Naive thymus-derived CD4-positive, alpha-beta T cell (primary cell): Measurements from ENCODE around the gene VWA5B2. TPM values are rescaled to one million over a fixed set of nuclear protein-coding genes. Genes with fewer than 3 reads are reported as not detected.

ENCODE experiments used
- ATAC-seq: fragments of 150-1000 bp; cut with Tn5 transposase; 2 replicates; pipeline ENCODE4 v1.10.0; 2021; ENCODE audit warnings: mild to moderate bottlenecking, moderate library complexity
- CTCF ChIA-PET: fragments of 350-600 bp; sonication (Branson Sonifier 250); formaldehyde crosslinking; loops from one replicate; lab custom pipeline; 2021; ENCODE audit warnings: antibody characterized with exemption; lab: Charles Lee
- POLR2A ChIA-PET: fragments of 350-600 bp; sonication (Branson Sonifier 250); formaldehyde crosslinking; loops from one replicate; lab custom pipeline; 2021; ENCODE audit warnings: antibody characterized with exemption, inconsistent platforms; lab: Charles Lee
- DNase-seq, 9 donors: peaks; one replicate each; pipeline versions ENCODE4 v3.0.0 to v3.0.0-alpha.2; 2020 to 2022; ENCODE audit warnings: mixed read lengths in 1 of 9
- H3K27ac ChIP-seq: one replicate; pipeline ENCODE4 v1.7.0; 2013; ENCODE audit warnings: mild to moderate bottlenecking, low read depth, low read length, moderate library complexity
- H3K27me3 ChIP-seq, 2 donors: one replicate each; pipeline ENCODE4 v1.7.0; 2013; ENCODE audit warnings: low read length in 2 of 2, mild to moderate bottlenecking in 2 of 2, moderate library complexity in 2 of 2; ENCODE audit not compliant: control insufficient read depth in 2 of 2, insufficient read depth in 2 of 2
- H3K36me3 ChIP-seq, 3 experiments: 1 replicate in 2 of 3; 2 replicates in 1 of 3; pipeline ENCODE4 v1.7.0; 2013; ENCODE audit warnings: low read length in 3 of 3, mild to moderate bottlenecking in 3 of 3, moderate library complexity in 1 of 3; ENCODE audit not compliant: insufficient read depth in 3 of 3, control insufficient read depth in 2 of 3
- H3K4me1 ChIP-seq, 2 donors: one replicate each; pipeline ENCODE4 v1.7.0; 2013; ENCODE audit warnings: low read length in 2 of 2, mild to moderate bottlenecking in 2 of 2, moderate library complexity in 1 of 2; ENCODE audit not compliant: control insufficient read depth in 2 of 2, insufficient read depth in 2 of 2
- H3K4me3 ChIP-seq: 2 replicates; pipeline ENCODE4 v1.7.0; 2013; ENCODE audit warnings: mild to moderate bottlenecking, low read length
- H3K9me3 ChIP-seq, 3 experiments: 1 replicate in 2 of 3; 2 replicates in 1 of 3; pipeline ENCODE4 v1.7.0; 2013; ENCODE audit warnings: low read length in 3 of 3; ENCODE audit not compliant: control insufficient read depth in 2 of 3
- H3K27ac Mint-ChIP-seq, 9 donors: one replicate each; pipeline ENCODE4 v1.8.0; 2020 to 2022; ENCODE audit warnings: mixed read lengths in 9 of 9, mild to moderate bottlenecking in 8 of 9, moderate library complexity in 5 of 9, inconsistent platforms in 2 of 9
- H3K27me3 Mint-ChIP-seq, 5 donors: one replicate each; pipeline ENCODE4 v1.8.0; 2021 to 2022; ENCODE audit warnings: mixed read lengths in 5 of 5, mild to moderate bottlenecking in 1 of 5
- H3K36me3 Mint-ChIP-seq, 5 donors: one replicate each; pipeline ENCODE4 v1.8.0; 2020 to 2022; ENCODE audit warnings: mixed read lengths in 5 of 5, mild to moderate bottlenecking in 3 of 5, inconsistent platforms in 1 of 5
- H3K4me1 Mint-ChIP-seq, 7 donors: one replicate each; pipeline ENCODE4 v1.8.0; 2020 to 2022; ENCODE audit warnings: mixed read lengths in 7 of 7, mild to moderate bottlenecking in 3 of 7, inconsistent platforms in 1 of 7
- H3K4me3 Mint-ChIP-seq, 10 donors: one replicate each; pipeline ENCODE4 v1.8.0; 2020 to 2022; ENCODE audit warnings: mild to moderate bottlenecking in 10 of 10, mixed read lengths in 10 of 10, moderate library complexity in 6 of 10, inconsistent platforms in 2 of 10
- H3K9me3 Mint-ChIP-seq, 11 donors: one replicate each; pipeline ENCODE4 v1.8.0; 2020 to 2022; ENCODE audit warnings: mixed read lengths in 11 of 11, mild to moderate bottlenecking in 4 of 11, inconsistent platforms in 1 of 11, moderate library complexity in 1 of 11
- intact Hi-C, 2 donors: fragments of 100-400 bp; cut with micrococcal nuclease; formaldehyde crosslinking; loops; one replicate each; pipeline ENCODE4 v1.15.1; 2023
- polyA plus RNA-seq, 2 donors: library from polyadenylated mRNA; unstranded; fragments of 300-500 nt; fragmentation: Illumina TruSeq; gene quantifications; one replicate each; pipeline ENCODE4 v1.2.3, GENCODE V29; 2021
- total RNA-seq, 6 experiments: library from RNA in 5 of 6; stranded (reverse) in 5 of 6; gene quantifications; 1 replicate in 5 of 6; 2 replicates in 1 of 6; pipeline ENCODE4 v1.2.3 and lab custom pipeline; 2021 to 2026

VWA5B2 gene
- total and polyA plus RNA-seq, 7 experiments from 2014 or later: not detected

DNA sequence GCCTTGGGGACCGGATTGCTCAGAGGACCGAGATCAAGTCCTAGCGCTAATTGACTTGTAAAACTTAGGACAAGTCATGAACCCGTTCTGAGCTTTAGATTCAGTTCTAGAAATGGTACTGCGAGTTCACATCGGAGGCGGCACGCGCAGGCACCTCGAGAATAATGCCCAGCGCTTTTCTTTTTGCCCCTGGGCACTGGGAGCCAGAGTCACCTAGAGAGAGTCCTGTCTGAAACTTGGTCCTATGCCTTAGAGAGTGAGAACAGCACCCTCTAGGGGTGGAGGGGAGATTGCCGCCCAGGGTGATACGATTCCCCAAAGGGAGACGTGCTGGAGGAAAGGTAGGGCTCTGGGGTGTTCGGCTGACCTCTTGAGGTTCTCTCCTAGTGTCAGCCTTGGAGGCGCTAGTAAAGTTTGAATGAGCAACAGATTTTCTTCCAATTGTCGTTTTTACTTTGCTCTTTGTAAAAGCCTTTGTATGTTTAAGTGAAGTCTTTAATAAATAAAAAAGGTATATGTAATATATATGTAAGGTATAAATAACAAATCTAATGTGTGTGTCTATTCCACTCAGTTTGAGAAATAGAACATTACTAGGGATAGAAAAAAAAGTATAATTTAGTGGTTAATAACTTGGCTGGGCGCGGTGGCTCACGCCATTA, 20.9 kb downstream of the VWA5B2 start:
- H3K4me3 ChIP-seq: peak overlapping the region; percentile 100
- Mint-ChIP-seq H3K27me3 (no peaks in the 10 kb centered on the region), H3K4me3 (peak overlapping the region; percentile 86 to 100 (median 96)), H3K9me3 (peaks cover 0 to 4% (median 0%) of the 10 kb centered on the region in 11 donors), H3K36me3 (peaks cover 0 to 11% (median 5%) of the 10 kb centered on the region in 5 donors), H3K27ac (peak overlapping the region in 8 of 9 donors; percentile 69 to 98 (median 96)), H3K4me1 (peaks cover 5 to 22% (median 16%) of the 10 kb centered on the region in 7 donors)
- intact Hi-C loops: loop anchor here (1.0 to 5.0 kb wide), 9 partner anchors 10 to 562 kb away; partner anchors contain the start of genes ABCC5 (in 1 of the 2), CAMK2N2 (in 1 of the 2) and VPS8 (in 1 of the 2)
- H3K27ac ChIP-seq: peak overlapping the region; percentile 78
- H3K9me3 ChIP-seq: no peaks in the 10 kb centered on the region
- CTCF ChIA-PET: interaction anchor here (0.6 to 4.9 kb wide), 7 partner anchors 10 to 355 kb away, joined by 3 to 40 read pairs (median 4); partner anchors contain the start of gene CAMK2N2
- DNase-seq (peak; percentile 70 to 87 (median 83)), ATAC-seq (peak; percentile 77)
- peaks cover 0 to 17% (median 0%) of the 10 kb centered on the region in 3 experiments for H3K36me3 ChIP-seq
- peaks cover 5 to 12% of the 10 kb centered on the region in 2 donors for H3K4me1 ChIP-seq
- H3K27me3 ChIP-seq: no peaks in the 10 kb centered on the region
- POLR2A ChIA-PET: interaction anchor here (0.6 to 1.2 kb wide), 6 partner anchors 13 to 233 kb away, joined by 3 to 4 read pairs (median 3); partner anchors contain the start of genes ABCC5, AP2M1 and EIF2B5

DNA sequence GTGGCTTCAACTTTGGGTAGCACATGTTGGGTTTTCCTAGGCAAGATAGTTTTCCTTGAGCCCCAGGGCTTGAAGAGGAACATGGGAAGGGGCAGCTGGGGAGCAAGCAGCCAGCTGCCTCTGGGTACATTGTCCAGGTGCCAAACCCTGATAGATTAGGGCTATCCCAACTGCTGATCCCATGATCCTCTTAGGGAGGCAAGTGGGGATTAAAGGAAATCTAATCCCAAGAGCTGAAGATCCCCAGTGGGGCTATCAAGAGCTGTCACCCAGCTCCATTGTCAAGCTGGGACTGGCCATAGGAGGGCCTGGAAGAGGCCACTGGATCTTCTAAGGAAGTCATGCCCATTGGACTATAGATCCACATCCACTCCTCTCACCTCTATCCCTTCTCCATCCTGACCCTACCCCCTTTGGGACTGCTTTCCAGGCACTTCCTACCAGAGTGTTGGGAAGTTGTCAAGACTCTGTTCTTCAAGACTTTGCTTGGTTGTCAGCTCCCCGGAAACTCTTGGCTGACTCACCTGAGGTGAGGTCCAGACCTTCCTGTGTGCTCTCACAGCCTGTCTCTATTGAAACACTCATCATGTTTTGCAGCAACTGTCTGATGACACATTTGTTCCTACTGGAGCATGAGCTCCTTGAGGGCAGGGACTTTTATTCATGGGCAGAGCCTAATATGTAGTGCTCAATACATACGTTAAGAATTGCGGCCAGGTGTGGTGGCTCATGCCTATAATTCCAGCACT, 26.1 kb downstream of the VWA5B2 start:
- H3K4me1 ChIP-seq: peaks cover 3 to 4% of the 10 kb centered on the region in 2 donors
- DNase-seq (no peak), ATAC-seq (no peak)
- H3K27ac Mint-ChIP-seq: no peak overlapping the region
- no peak overlapping the region for H3K4me3 ChIP-seq
- H3K27me3 ChIP-seq: no peaks in the 10 kb centered on the region
- H3K4me1 Mint-ChIP-seq: peaks cover 7 to 13% (median 9%) of the 10 kb centered on the region in 7 donors
- intact Hi-C loops: no loop called here
- H3K9me3 ChIP-seq: no peaks in the 10 kb centered on the region
- H3K27ac ChIP-seq: no peak overlapping the region
- peaks cover 3 to 18% (median 8%) of the 10 kb centered on the region in 5 donors for H3K27me3 Mint-ChIP-seq
- no peaks in the 10 kb centered on the region for H3K9me3 Mint-ChIP-seq
- ChIA-PET POLR2A (no interaction called here), CTCF (interaction anchor here (1.0 to 1.2 kb wide), 2 partner anchors 28 to 357 kb away, joined by 3 to 4 read pairs; no protein-coding TSS in a partner anchor)
- H3K4me3 Mint-ChIP-seq: no peak overlapping the region
- H3K36me3 ChIP-seq: no peaks in the 10 kb centered on the region
- peaks cover 0 to 12% (median 0%) of the 10 kb centered on the region in 5 donors for H3K36me3 Mint-ChIP-seq

GRCh38 chr3:184257083-184257915, 27.9 kb downstream of the VWA5B2 start:
- intact Hi-C loops: no loop called here
- no peaks in the 10 kb centered on the region for H3K9me3 ChIP-seq
- H3K4me1 ChIP-seq: peaks cover 11 to 14% of the 10 kb centered on the region in 2 donors
- peaks cover 0 to 4% of the 10 kb centered on the region in 2 donors for H3K27me3 ChIP-seq
- ChIA-PET CTCF (no interaction called here), POLR2A (no interaction called here)
- no peak overlapping the region for H3K27ac ChIP-seq
- DNase-seq (no peak), ATAC-seq (no peak)
- H3K4me3 ChIP-seq: no peak overlapping the region
- Mint-ChIP-seq H3K27ac (no peak overlapping the region), H3K9me3 (peaks cover 0 to 4% (median 0%) of the 10 kb centered on the region in 11 donors), H3K36me3 (peaks cover 0 to 15% (median 5%) of the 10 kb centered on the region in 5 donors), H3K4me1 (peaks cover 15 to 21% (median 17%) of the 10 kb centered on the region in 7 donors), H3K4me3 (no peak overlapping the region), H3K27me3 (peaks cover 11 to 28% (median 17%) of the 10 kb centered on the region in 5 donors)
- H3K36me3 ChIP-seq: no peaks in the 10 kb centered on the region

DNA sequence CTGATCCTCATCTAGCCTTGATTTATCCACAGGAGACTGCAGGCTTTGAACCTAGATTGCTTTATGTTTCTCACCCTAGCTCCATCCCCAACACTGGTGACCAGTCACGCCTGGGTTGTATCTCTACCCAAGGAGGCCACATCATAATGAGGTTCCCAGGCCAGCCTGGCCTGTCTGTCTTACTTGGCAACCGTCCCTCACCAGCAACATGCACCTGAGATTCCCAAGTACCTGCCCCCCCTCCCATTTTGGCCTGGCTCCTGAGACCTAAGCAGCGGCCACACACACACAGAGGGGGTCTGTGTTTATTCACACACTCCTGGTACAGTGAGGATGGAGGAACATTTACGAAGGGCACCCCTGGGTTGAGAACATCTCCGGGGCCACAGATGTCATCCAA, 29.5 kb downstream of the VWA5B2 start:
- Histone ChIP-seq H3K27me3 (peaks cover 0 to 9% of the 10 kb centered on the region in 2 donors), H3K36me3 (no peaks in the 10 kb centered on the region), H3K27ac (no peak overlapping the region), H3K9me3 (no peaks in the 10 kb centered on the region), H3K4me1 (peaks cover 15 to 20% of the 10 kb centered on the region in 2 donors), H3K4me3 (no peak overlapping the region)
- peaks cover 0 to 4% (median 0%) of the 10 kb centered on the region in 11 donors for H3K9me3 Mint-ChIP-seq
- peaks cover 19 to 27% (median 21%) of the 10 kb centered on the region in 7 donors for H3K4me1 Mint-ChIP-seq
- H3K27me3 Mint-ChIP-seq: peaks cover 20 to 38% (median 23%) of the 10 kb centered on the region in 5 donors
- intact Hi-C loops: loop anchor here in 1 of 2 donors (1.0 kb wide), 1 partner anchor 19 kb away; no protein-coding TSS in a partner anchor
- H3K27ac Mint-ChIP-seq: no peak overlapping the region
- DNase-seq (no peak), ATAC-seq (no peak)
- CTCF ChIA-PET: no interaction called here
- peak overlapping the region in 9 of 10 donors; percentile 0 to 77 (median 57) for H3K4me3 Mint-ChIP-seq
- POLR2A ChIA-PET: no interaction called here
- H3K36me3 Mint-ChIP-seq: peaks cover 0 to 15% (median 5%) of the 10 kb centered on the region in 5 donors

DNA sequence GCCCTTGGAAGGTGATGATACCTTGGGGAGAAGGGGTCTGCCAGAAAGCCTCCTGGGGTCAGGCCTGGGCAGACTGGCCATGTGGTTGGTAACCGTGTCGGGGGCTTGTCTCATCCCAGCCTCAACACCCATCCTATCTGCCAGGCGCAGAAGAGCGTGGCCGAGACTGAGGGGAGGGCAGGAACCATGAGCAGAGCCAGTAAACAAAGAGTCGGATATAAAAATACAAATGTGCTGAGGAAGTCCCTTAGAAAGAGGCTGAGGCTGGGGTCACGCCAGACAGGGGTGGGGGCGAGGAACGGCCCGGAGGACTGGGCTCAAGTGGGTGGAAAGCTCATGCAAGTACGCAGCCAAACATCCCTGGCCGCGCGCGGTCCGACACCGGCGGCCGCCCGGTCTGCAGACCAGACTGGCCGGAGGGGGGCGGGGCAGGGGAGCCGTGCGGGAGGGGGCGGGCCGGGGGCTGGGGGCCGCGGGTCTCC, 30.1 kb downstream of the VWA5B2 start:
- ATAC-seq: no peak
- no peak for DNase-seq
- Mint-ChIP-seq H3K36me3 (peaks cover 0 to 15% (median 5%) of the 10 kb centered on the region in 5 donors), H3K4me1 (peaks cover 19 to 27% (median 21%) of the 10 kb centered on the region in 7 donors), H3K27ac (no peak overlapping the region), H3K9me3 (peaks cover 0 to 4% (median 0%) of the 10 kb centered on the region in 11 donors), H3K27me3 (peaks cover 22 to 42% (median 24%) of the 10 kb centered on the region in 5 donors), H3K4me3 (peak overlapping the region; percentile 51 to 77 (median 64))
- Histone ChIP-seq H3K36me3 (no peaks in the 10 kb centered on the region), H3K27me3 (peaks cover 0 to 10% of the 10 kb centered on the region in 2 donors), H3K4me1 (peaks cover 15 to 20% of the 10 kb centered on the region in 2 donors), H3K9me3 (no peaks in the 10 kb centered on the region), H3K4me3 (no peak overlapping the region), H3K27ac (no peak overlapping the region)
- CTCF ChIA-PET: no interaction called here
- POLR2A ChIA-PET: no interaction called here
- intact Hi-C loops: loop anchor here in 1 of 2 donors (1.0 kb wide), 1 partner anchor 19 kb away; no protein-coding TSS in a partner anchor
